Ascending aorta (tissue), 2 donors: ENCODE measurements around the gene FAM240A. TPM values are rescaled to one million over a fixed set of nuclear protein-coding genes. Genes with fewer than 3 reads are reported as not detected.

ENCODE experiments used
- DNase-seq, 2 donors: peaks; one replicate each; pipeline ENCODE4 v3.0.0-alpha.2; 2019; ENCODE audit warnings: low spot score in 2 of 2
- H3K27ac ChIP-seq, 2 donors: fragments of 200-600 bp; sonication (generic); one replicate each; pipeline ENCODE4 v1.5.1; 2016 to 2017; ENCODE audit warnings: mild to moderate bottlenecking in 1 of 2
- H3K27me3 ChIP-seq: fragments of 200-600 bp; sonication (generic); one replicate; pipeline ENCODE4 v1.5.1; 2017
- H3K36me3 ChIP-seq, 2 donors: fragments of 200-600 bp; sonication (generic); one replicate each; pipeline ENCODE4 v1.5.1; 2016
- H3K4me1 ChIP-seq, 2 donors: fragments of 200-600 bp; sonication (generic); one replicate each; pipeline ENCODE4 v1.5.1; 2016 to 2017; ENCODE audit warnings: mild to moderate bottlenecking in 1 of 2
- H3K4me3 ChIP-seq, 2 donors: fragments of 200-600 bp; sonication (generic); one replicate each; pipeline ENCODE4 v1.5.1; 2016 to 2017; ENCODE audit warnings: mild to moderate bottlenecking in 1 of 2
- H3K9me3 ChIP-seq, 2 donors: fragments of 200-600 bp; sonication (generic); one replicate each; pipeline ENCODE4 v1.5.1; 2016
- intact Hi-C: fragments of 100-400 bp; cut with DNase I; formaldehyde crosslinking; loops from one replicate; pipeline ENCODE4 v1.15.1; 2023
- total RNA-seq: library from RNA; depleted of rRNA; stranded (reverse); fragments of >200 nt; gene quantifications from one replicate; pipeline ENCODE4 v1.1.0, GENCODE V29; 2016
- TF ChIP-seq, protein P1 (sequence below), 3 experiments: fragments of 200-600 bp in 2 of 3; fragments of 450-650 bp in 1 of 3; sonication (generic) in 2 of 3; IDR thresholded peaks; one replicate each; pipeline ENCODE4 v1.5.1; 2016 to 2019; ENCODE audit warnings: antibody characterized with exemption in 3 of 3, mild to moderate bottlenecking in 1 of 3, moderate library complexity in 1 of 3

The FAM240A gene
- total RNA-seq, 1 donor from 2014 or later: not detected

GRCh38 chr3:46615050-46615775 lies 2.9 kb downstream of the FAM240A start:
- Histone ChIP-seq H3K9me3 (no peaks in the 10 kb centered on the region), H3K4me1 (no peaks in the 10 kb centered on the region), H3K27ac (no peak overlapping the region), H3K4me3 (no peak overlapping the region), H3K36me3 (no peaks in the 10 kb centered on the region), H3K27me3 (no peaks in the 10 kb centered on the region)
- DNase-seq: no peak
- TF ChIP-seq, protein P1, sequence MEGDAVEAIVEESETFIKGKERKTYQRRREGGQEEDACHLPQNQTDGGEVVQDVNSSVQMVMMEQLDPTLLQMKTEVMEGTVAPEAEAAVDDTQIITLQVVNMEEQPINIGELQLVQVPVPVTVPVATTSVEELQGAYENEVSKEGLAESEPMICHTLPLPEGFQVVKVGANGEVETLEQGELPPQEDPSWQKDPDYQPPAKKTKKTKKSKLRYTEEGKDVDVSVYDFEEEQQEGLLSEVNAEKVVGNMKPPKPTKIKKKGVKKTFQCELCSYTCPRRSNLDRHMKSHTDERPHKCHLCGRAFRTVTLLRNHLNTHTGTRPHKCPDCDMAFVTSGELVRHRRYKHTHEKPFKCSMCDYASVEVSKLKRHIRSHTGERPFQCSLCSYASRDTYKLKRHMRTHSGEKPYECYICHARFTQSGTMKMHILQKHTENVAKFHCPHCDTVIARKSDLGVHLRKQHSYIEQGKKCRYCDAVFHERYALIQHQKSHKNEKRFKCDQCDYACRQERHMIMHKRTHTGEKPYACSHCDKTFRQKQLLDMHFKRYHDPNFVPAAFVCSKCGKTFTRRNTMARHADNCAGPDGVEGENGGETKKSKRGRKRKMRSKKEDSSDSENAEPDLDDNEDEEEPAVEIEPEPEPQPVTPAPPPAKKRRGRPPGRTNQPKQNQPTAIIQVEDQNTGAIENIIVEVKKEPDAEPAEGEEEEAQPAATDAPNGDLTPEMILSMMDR (IDR thresholded peaks at IDR 0.05): no peak
- intact Hi-C loops: no loop called here

DNA sequence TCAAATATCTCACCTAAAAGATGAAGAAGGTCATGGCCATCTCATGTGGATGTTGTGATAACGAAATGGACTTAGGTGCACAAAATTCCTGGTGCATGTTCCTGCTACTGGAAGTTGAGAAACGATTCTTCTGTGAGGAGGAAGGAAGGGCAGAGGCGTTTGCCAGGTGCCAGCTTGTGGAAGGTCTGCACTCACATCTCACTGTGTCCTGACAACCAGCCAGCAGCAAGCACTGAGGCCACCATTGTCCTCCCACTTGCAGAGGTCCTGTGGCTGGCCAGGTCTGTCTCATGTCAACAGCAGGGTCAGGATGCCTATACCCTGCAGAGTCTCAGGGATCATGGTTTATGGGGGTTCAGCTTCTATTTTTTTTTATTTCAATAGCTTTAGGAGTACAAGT lies 3.7 kb downstream of the FAM240A start:
- Histone ChIP-seq H3K9me3 (no peaks in the 10 kb centered on the region), H3K36me3 (no peaks in the 10 kb centered on the region), H3K27ac (no peak overlapping the region), H3K27me3 (no peaks in the 10 kb centered on the region), H3K4me3 (no peak overlapping the region), H3K4me1 (no peaks in the 10 kb centered on the region)
- DNase-seq: no peak
- TF ChIP-seq, protein P1 (IDR thresholded peaks at IDR 0.05): no peak
- intact Hi-C loops: no loop called here

GRCh38 chr3:46617941-46618340 lies 5.6 kb downstream of the FAM240A start:
- Histone ChIP-seq H3K27me3 (no peaks in the 10 kb centered on the region), H3K4me1 (no peaks in the 10 kb centered on the region), H3K9me3 (no peaks in the 10 kb centered on the region), H3K36me3 (no peaks in the 10 kb centered on the region), H3K27ac (no peak overlapping the region), H3K4me3 (no peak overlapping the region)
- TF ChIP-seq, protein P1 (IDR thresholded peaks at IDR 0.05): no peak
- intact Hi-C loops: no loop called here
- DNase-seq: no peak

DNA sequence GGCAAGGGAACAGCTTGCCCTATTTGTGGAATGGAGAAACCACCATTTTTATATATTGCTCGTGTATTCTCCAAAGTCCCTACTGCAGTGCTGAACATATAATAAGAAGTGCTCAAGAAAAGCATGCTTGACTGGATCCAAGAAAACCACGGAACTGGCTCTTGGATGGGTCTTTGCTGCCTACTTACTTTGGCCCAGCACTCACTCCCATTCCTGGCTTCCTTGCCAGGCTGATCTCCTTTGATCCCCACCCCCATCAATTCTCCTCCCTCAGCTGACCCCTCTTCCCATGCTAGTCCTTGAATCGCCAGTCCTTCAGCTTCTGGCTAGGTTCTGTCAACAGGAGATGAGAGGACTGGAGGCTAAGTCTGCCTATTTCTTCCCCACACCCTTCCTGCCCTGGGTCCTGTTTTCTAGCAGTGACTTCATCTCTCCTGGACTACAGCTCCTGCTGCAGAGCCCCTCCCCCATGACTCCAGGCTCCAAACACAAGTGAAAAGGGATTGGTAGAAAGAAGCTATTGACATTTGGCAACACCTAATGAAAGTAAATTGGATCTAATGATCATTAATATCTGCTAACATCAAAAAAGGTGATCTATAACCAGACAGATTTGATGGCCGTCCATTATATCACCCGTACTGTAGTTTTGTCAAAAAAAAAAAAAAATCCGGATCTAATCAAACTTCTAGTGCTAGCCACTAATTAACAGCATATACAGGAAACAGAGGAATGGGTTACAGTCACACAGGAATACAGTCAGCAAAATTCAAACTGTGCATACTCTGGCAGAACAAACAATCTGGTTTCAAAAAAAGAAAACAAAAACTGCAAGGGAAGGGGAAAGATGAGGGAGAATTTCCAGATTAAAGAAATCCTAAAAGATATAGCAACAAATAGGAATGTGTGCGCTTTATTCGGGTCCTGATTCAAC lies 7.8 kb downstream of the FAM240A start:
- Histone ChIP-seq H3K27ac (no peak overlapping the region), H3K27me3 (no peaks in the 10 kb centered on the region), H3K36me3 (no peaks in the 10 kb centered on the region), H3K4me1 (no peaks in the 10 kb centered on the region), H3K4me3 (no peak overlapping the region), H3K9me3 (no peaks in the 10 kb centered on the region)
- TF ChIP-seq, protein P1 (IDR thresholded peaks at IDR 0.05): no peak
- no peak for DNase-seq
- intact Hi-C loops: no loop called here

GRCh38 chr3:46624533-46624932 lies 12.2 kb downstream of the FAM240A start:
- intact Hi-C loops: no loop called here
- TF ChIP-seq, protein P1 (IDR thresholded peaks at IDR 0.05): no peak
- no peak overlapping the region for H3K4me3 ChIP-seq
- no peak for DNase-seq
- no peaks in the 10 kb centered on the region for H3K27me3 ChIP-seq
- H3K4me1 ChIP-seq: no peaks in the 10 kb centered on the region
- no peak overlapping the region for H3K27ac ChIP-seq
- no peaks in the 10 kb centered on the region for H3K36me3 ChIP-seq
- H3K9me3 ChIP-seq: no peaks in the 10 kb centered on the region
